Spleen (tissue), 11 donors: ENCODE measurements around the gene PNLIPRP2. TPM values are rescaled to one million over a fixed set of nuclear protein-coding genes. Genes with fewer than 3 reads are reported as not detected.

Experiments used
- DNase-seq: peaks from one replicate; pipeline ENCODE4 v3.0.0-alpha.2; 2020
- H3K27ac ChIP-seq, 8 donors: fragments of 200-600 bp; sonication (generic) in 7 of 8; 1 replicate in 4 of 8; 2 replicates in 4 of 8; pipeline versions ENCODE4 v1.5.0 to v1.8.0; 2016 to 2021; ENCODE audit warnings: inconsistent platforms in 4 of 8, mild to moderate bottlenecking in 4 of 8, moderate library complexity in 1 of 8
- H3K27me3 ChIP-seq, 7 donors: fragments of 200-600 bp; sonication (generic) in 6 of 7; replicated peaks in 1 of 7; 1 replicate in 4 of 7; 2 replicates in 3 of 7; pipeline versions ENCODE4 v1.5.0 to v1.8.0; 2016 to 2021; ENCODE audit warnings: inconsistent platforms in 3 of 7, mild to moderate bottlenecking in 1 of 7
- H3K36me3 ChIP-seq, 6 donors: fragments of 200-600 bp; sonication (generic) in 5 of 6; 1 replicate in 4 of 6; 2 replicates in 2 of 6; pipeline versions ENCODE4 v1.5.0 to v1.8.0; 2016 to 2021; ENCODE audit warnings: inconsistent platforms in 2 of 6
- H3K4me1 ChIP-seq, 6 donors: fragments of 200-600 bp; sonication (generic) in 5 of 6; 1 replicate in 3 of 6; 2 replicates in 3 of 6; pipeline versions ENCODE4 v1.5.0 to v1.8.0; 2016 to 2021; ENCODE audit warnings: inconsistent platforms in 3 of 6
- H3K4me3 ChIP-seq, 8 donors: fragments of 200-600 bp; sonication (generic) in 7 of 8; 1 replicate in 4 of 8; 2 replicates in 4 of 8; pipeline versions ENCODE4 v1.5.0 to v1.8.0; 2016 to 2021; ENCODE audit warnings: inconsistent platforms in 4 of 8, mild to moderate bottlenecking in 4 of 8, moderate library complexity in 2 of 8
- H3K9me3 ChIP-seq, 8 donors: fragments of 200-600 bp; sonication (generic) in 7 of 8; 1 replicate in 4 of 8; 2 replicates in 4 of 8; pipeline versions ENCODE4 v1.5.0 to v1.8.0; 2016 to 2021; ENCODE audit warnings: inconsistent platforms in 4 of 8
- CTCF ChIP-seq, 11 experiments: fragments of 200-600 bp in 7 of 11; fragments of 450-650 bp in 4 of 11; sonication (generic) in 4 of 11; IDR thresholded peaks in 8 of 11; conservative IDR thresholded peaks in 3 of 11; 1 replicate in 7 of 11; 2 replicates in 4 of 11; pipeline versions ENCODE4 v1.4.0 to v1.8.0; 2016 to 2021; ENCODE audit warnings: antibody characterized with exemption in 11 of 11, inconsistent platforms in 4 of 11, mild to moderate bottlenecking in 1 of 11
- POLR2A ChIP-seq, 3 donors: fragments of 450-650 bp; IDR thresholded peaks; one replicate each; pipeline ENCODE4 v1.5.1; 2017; ENCODE audit warnings: antibody characterized with exemption in 3 of 3, mild to moderate bottlenecking in 1 of 3
- POLR2AphosphoS5 ChIP-seq, 3 donors: sonication (generic); formaldehyde crosslinking; IDR thresholded peaks; one replicate each; pipeline ENCODE4 v1.5.1; 2017; ENCODE audit warnings: antibody characterized with exemption in 3 of 3
- WGBS, 5 donors: extraction: QIAGEN DNeasy Blood & Tissue Kit in 3 of 5; methylation state at CpG; one replicate each; pipeline versions ENCODE4 v1.1.5 to v1.1.7; 2013 to 2018; 5-methylcytosine and 5-hydroxymethylcytosine counted together
- intact Hi-C: fragments of 100-400 bp; cut with DNase I; formaldehyde crosslinking; loops from one replicate; pipeline ENCODE4 v1.15.0; 2023; ENCODE audit warnings: low total_unique reads
- polyA plus RNA-seq, 3 donors: library from polyadenylated mRNA; stranded (reverse); fragments of 200-250 nt; gene quantifications; one replicate each; pipeline ENCODE4 v1.2.1, GENCODE V29; 2013
- total RNA-seq, 7 donors: library from RNA; depleted of rRNA in 3 of 7; stranded (reverse); fragments of >200 nt in 3 of 7; fragmentation: NEBNext Ultra II Directional in 4 of 7; extraction: Animal tissue kit (Norgen Biotek cat#: 25700) in 4 of 7; gene quantifications; one replicate each; pipeline versions ENCODE4 v1.1.0 to v1.2.1, GENCODE V29; 2016 to 2021
- donor health status: healthy with polysubstance abuse.
- donor health status: DM: no; HTN: no; CAD: no; lungs with moderate emphysema.
- donor health status: DM: no; HTN: no; CAD: no.
- donor health status: Bipolar disorder and iron deficiency.
- donor health status: healthy.
- donor health status: DM: no; HTN: no; CAD: no.
- donor health status: DM: yes; HTN: yes; CAD: no.

PNLIPRP2 gene
- total and polyA plus RNA-seq, 10 donors = 0.07 to 0.60 (median 0.26) TPM; not detected in 6

DNA sequence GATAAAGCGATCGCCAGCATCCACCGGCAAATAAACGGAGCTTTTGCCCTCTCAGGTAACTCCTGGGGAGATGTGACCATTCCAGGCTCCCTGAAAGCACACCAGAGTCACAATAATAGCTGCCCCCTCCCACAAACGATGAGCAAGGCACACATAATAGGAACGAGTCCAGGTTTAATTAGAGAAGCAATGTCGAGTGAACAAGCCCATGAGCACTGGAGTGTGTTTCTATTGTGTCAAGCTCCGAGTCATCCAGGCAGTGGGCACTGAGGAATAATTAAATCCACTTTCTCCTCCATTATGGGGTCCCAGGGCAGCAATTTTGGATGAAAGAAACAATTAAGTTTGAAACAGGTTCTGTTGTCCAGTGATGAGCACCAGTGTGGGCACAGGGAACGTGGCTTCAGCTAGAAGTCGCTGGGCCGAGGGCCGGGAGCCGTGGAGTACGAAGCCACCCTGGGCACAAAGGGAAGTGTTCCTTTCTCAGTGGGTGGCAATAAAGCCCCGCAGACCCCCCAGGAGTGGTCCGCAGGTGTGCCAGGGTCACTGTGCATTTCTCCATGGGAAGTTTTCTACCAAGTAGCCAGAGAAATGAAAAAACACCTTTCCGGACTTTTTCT, 12.0 kb downstream of the PNLIPRP2 start:
- DNase-seq = no peak
- intact Hi-C loops = no loop called here
- no peaks in the 10 kb centered on the region for H3K9me3 ChIP-seq

GRCh38 chr10:116633216-116633600, 12.5 kb downstream of the PNLIPRP2 start:
- 84 to 97% (median 93%) methylated on average over 8 of the region's 8 CpGs for WGBS, 5 donors
- no peak for DNase-seq
- Histone ChIP-seq H3K27ac (no peak overlapping the region), H3K9me3 (no peaks in the 10 kb centered on the region), H3K4me1 (no peaks in the 10 kb centered on the region), H3K27me3 (peaks cover 0 to 6% (median 0%) of the 10 kb centered on the region in 7 donors), H3K36me3 (no peaks in the 10 kb centered on the region), H3K4me3 (no peak overlapping the region)
- TF ChIP-seq POLR2A (IDR thresholded peaks at IDR 0.05) = no peak
- no peak for TF ChIP-seq CTCF (IDR thresholded peaks at IDR 0.05 in 8 of 11, conservative IDR thresholded peaks at IDR 0.05 in 3 of 11)
- TF ChIP-seq POLR2AphosphoS5 (IDR thresholded peaks at IDR 0.05) = no peak
- intact Hi-C loops = no loop called here

More for the DNA sequence above, 12.0 kb downstream of the PNLIPRP2 start:
- TF ChIP-seq POLR2A (IDR thresholded peaks at IDR 0.05) (no peak), POLR2AphosphoS5 (IDR thresholded peaks at IDR 0.05) (no peak), CTCF (IDR thresholded peaks at IDR 0.05 in 8 of 11, conservative IDR thresholded peaks at IDR 0.05 in 3 of 11) (no peak)
- peaks cover 0 to 11% (median 3%) of the 10 kb centered on the region in 7 donors for H3K27me3 ChIP-seq
- no peaks in the 10 kb centered on the region for H3K36me3 ChIP-seq
- H3K27ac ChIP-seq = no peak overlapping the region
- no peak overlapping the region for H3K4me3 ChIP-seq
- H3K4me1 ChIP-seq = no peaks in the 10 kb centered on the region
- 86 to 94% (median 90%) methylated on average over 14 to 17 of the region's 17 CpGs for WGBS, 5 donors

- Histone ChIP-seq H3K27ac (no peak overlapping the region), H3K36me3 (no peaks in the 10 kb centered on the region), H3K4me3 (no peak overlapping the region), H3K4me1 (no peaks in the 10 kb centered on the region), H3K9me3 (no peaks in the 10 kb centered on the region), H3K27me3 (peaks cover 0 to 4% (median 0%) of the 10 kb centered on the region in 7 donors)
- WGBS, 5 donors = 83 to 90% (median 85%) methylated on average over 11 of the region's 11 CpGs
- DNase-seq = no peak
- TF ChIP-seq CTCF (IDR thresholded peaks at IDR 0.05 in 8 of 11, conservative IDR thresholded peaks at IDR 0.05 in 3 of 11) (no peak), POLR2AphosphoS5 (IDR thresholded peaks at IDR 0.05) (no peak), POLR2A (IDR thresholded peaks at IDR 0.05) (no peak)
- intact Hi-C loops = no loop called here
These were observed 13.6 kb downstream of the PNLIPRP2 start for GRCh38 chr10:116634126-116634975.

- Histone ChIP-seq H3K27me3 (peaks cover 0 to 4% (median 0%) of the 10 kb centered on the region in 7 donors), H3K27ac (no peak overlapping the region), H3K36me3 (no peaks in the 10 kb centered on the region), H3K9me3 (peaks cover 0 to 10% (median 4%) of the 10 kb centered on the region in 8 donors), H3K4me3 (no peak overlapping the region), H3K4me1 (no peaks in the 10 kb centered on the region)
- DNase-seq = no peak
- TF ChIP-seq POLR2AphosphoS5 (IDR thresholded peaks at IDR 0.05) (no peak), CTCF (IDR thresholded peaks at IDR 0.05 in 8 of 11, conservative IDR thresholded peaks at IDR 0.05 in 3 of 11) (no peak), POLR2A (IDR thresholded peaks at IDR 0.05) (no peak)
- intact Hi-C loops = no loop called here
These were observed 15.6 kb downstream of the PNLIPRP2 start for GRCh38 chr10:116636385-116636784.
